ENCODE results near the gene CELF6.

Gene CELF6

GRCh38 chr15:72358650-72359171 is 38.8 kb upstream of the CELF6 start:
- Histone ChIP-seq H3K4me1 (ENCODE audit: control insufficient read depth, low read depth, low read length) (no peaks in the 10 kb centered on the region), H2BK15ac (replicated peaks; ENCODE audit: low read depth) (no peak overlapping the region), H3K9ac (ENCODE audit: low read length) (no peak overlapping the region), H3K27ac (ENCODE audit: low read depth, low read length) (no peak overlapping the region), H3K23ac (ENCODE audit: low read length) (no peak overlapping the region), H3K4me3 (ENCODE audit: low read length) (no peak overlapping the region), H3K4me2 (ENCODE audit: low read length) (no peak overlapping the region), H2BK5ac (ENCODE audit: low read length) (no peak overlapping the region), H4K5ac (ENCODE audit: low read length) (no peak overlapping the region), H3K36me3 (ENCODE audit: control insufficient read depth, insufficient read depth, low read length) (no peaks in the 10 kb centered on the region), H2AK5ac (ENCODE audit: low read length) (no peak overlapping the region), H3K27me3 (ENCODE audit: insufficient read depth, low read length, poor library complexity) (no peaks in the 10 kb centered on the region), H2BK120ac (ENCODE audit: low read depth, low read length) (no peak overlapping the region), H3K79me2 (ENCODE audit: control insufficient read depth, insufficient read depth, low read length) (no peaks in the 10 kb centered on the region), H3K56ac (ENCODE audit: low read length) (no peak overlapping the region), H3K4ac (ENCODE audit: low read depth, low read length) (no peak overlapping the region), H3K79me1 (ENCODE audit: low read length) (peaks cover 12% of the 10 kb centered on the region), H3K18ac (ENCODE audit: low read length) (no peak overlapping the region), H4K8ac (ENCODE audit: low read depth, low read length) (no peak overlapping the region)
- WGBS (ENCODE audit: extremely low coverage, insufficient coverage, low lambda C conversion rate) = no CpG with 5 or more reads among the region's 7 CpGs
- DNase-seq = no peak

- Histone ChIP-seq H4K5ac (ENCODE audit: low read length) (no peak overlapping the region), H3K36me3 (ENCODE audit: control insufficient read depth, insufficient read depth, low read length) (no peaks in the 10 kb centered on the region), H3K79me1 (ENCODE audit: low read length) (peaks cover 10% of the 10 kb centered on the region), H3K23ac (ENCODE audit: low read length) (no peak overlapping the region), H3K79me2 (ENCODE audit: control insufficient read depth, insufficient read depth, low read length) (no peaks in the 10 kb centered on the region), H3K4me3 (ENCODE audit: low read length) (no peak overlapping the region), H3K27me3 (ENCODE audit: insufficient read depth, low read length, poor library complexity) (no peaks in the 10 kb centered on the region), H2BK120ac (ENCODE audit: low read depth, low read length) (no peak overlapping the region), H3K27ac (ENCODE audit: low read depth, low read length) (no peak overlapping the region), H2BK15ac (replicated peaks; ENCODE audit: low read depth) (no peak overlapping the region), H3K4me1 (ENCODE audit: control insufficient read depth, low read depth, low read length) (no peaks in the 10 kb centered on the region), H4K8ac (ENCODE audit: low read depth, low read length) (no peak overlapping the region), H3K56ac (ENCODE audit: low read length) (no peak overlapping the region), H3K4me2 (ENCODE audit: low read length) (no peak overlapping the region), H3K18ac (ENCODE audit: low read length) (no peak overlapping the region), H2BK5ac (ENCODE audit: low read length) (no peak overlapping the region), H3K9ac (ENCODE audit: low read length) (no peak overlapping the region), H3K4ac (ENCODE audit: low read depth, low read length) (no peak overlapping the region), H2AK5ac (ENCODE audit: low read length) (no peak overlapping the region)
- no CpG with 5 or more reads among the region's 3 CpGs for WGBS (ENCODE audit: extremely low coverage, insufficient coverage, low lambda C conversion rate)
- no peak for DNase-seq
Measured at GRCh38 chr15:72358121-72358520, 38.2 kb upstream of the CELF6 start.

GRCh38 chr15:72354496-72354895 is 34.5 kb upstream of the CELF6 start:
- Histone ChIP-seq H3K79me1 (ENCODE audit: low read length) (peaks cover 8% of the 10 kb centered on the region), H3K27ac (ENCODE audit: low read depth, low read length) (no peak overlapping the region), H3K36me3 (ENCODE audit: control insufficient read depth, insufficient read depth, low read length) (no peaks in the 10 kb centered on the region), H2BK15ac (replicated peaks; ENCODE audit: low read depth) (no peak overlapping the region), H3K4ac (ENCODE audit: low read depth, low read length) (no peak overlapping the region), H4K5ac (ENCODE audit: low read length) (no peak overlapping the region), H3K9ac (ENCODE audit: low read length) (no peak overlapping the region), H3K4me1 (ENCODE audit: control insufficient read depth, low read depth, low read length) (no peaks in the 10 kb centered on the region), H3K18ac (ENCODE audit: low read length) (no peak overlapping the region), H2BK5ac (ENCODE audit: low read length) (no peak overlapping the region), H3K27me3 (ENCODE audit: insufficient read depth, low read length, poor library complexity) (no peaks in the 10 kb centered on the region), H3K56ac (ENCODE audit: low read length) (no peak overlapping the region), H2AK5ac (ENCODE audit: low read length) (no peak overlapping the region), H3K4me3 (ENCODE audit: low read length) (no peak overlapping the region), H3K23ac (ENCODE audit: low read length) (no peak overlapping the region), H3K79me2 (ENCODE audit: control insufficient read depth, insufficient read depth, low read length) (no peaks in the 10 kb centered on the region), H4K8ac (ENCODE audit: low read depth, low read length) (no peak overlapping the region), H2BK120ac (ENCODE audit: low read depth, low read length) (no peak overlapping the region), H3K4me2 (ENCODE audit: low read length) (no peak overlapping the region)
- no peak for DNase-seq
- no CpG with 5 or more reads among the region's 1 CpG for WGBS (ENCODE audit: extremely low coverage, insufficient coverage, low lambda C conversion rate)

- Histone ChIP-seq H3K4me1 (ENCODE audit: control insufficient read depth, low read depth, low read length) (no peaks in the 10 kb centered on the region), H4K8ac (ENCODE audit: low read depth, low read length) (no peak overlapping the region), H3K4me2 (ENCODE audit: low read length) (no peak overlapping the region), H2BK15ac (replicated peaks; ENCODE audit: low read depth) (no peak overlapping the region), H3K56ac (ENCODE audit: low read length) (no peak overlapping the region), H3K9ac (ENCODE audit: low read length) (no peak overlapping the region), H3K4me3 (ENCODE audit: low read length) (no peak overlapping the region), H3K27me3 (ENCODE audit: insufficient read depth, low read length, poor library complexity) (no peaks in the 10 kb centered on the region), H3K23ac (ENCODE audit: low read length) (no peak overlapping the region), H4K5ac (ENCODE audit: low read length) (no peak overlapping the region), H3K36me3 (ENCODE audit: control insufficient read depth, insufficient read depth, low read length) (peaks cover 3% of the 10 kb centered on the region), H2AK5ac (ENCODE audit: low read length) (no peak overlapping the region), H3K79me2 (ENCODE audit: control insufficient read depth, insufficient read depth, low read length) (no peaks in the 10 kb centered on the region), H3K79me1 (ENCODE audit: low read length) (peaks cover 4% of the 10 kb centered on the region), H2BK5ac (ENCODE audit: low read length) (no peak overlapping the region), H3K4ac (ENCODE audit: low read depth, low read length) (no peak overlapping the region), H2BK120ac (ENCODE audit: low read depth, low read length) (no peak overlapping the region), H3K18ac (ENCODE audit: low read length) (no peak overlapping the region), H3K27ac (ENCODE audit: low read depth, low read length) (no peak overlapping the region)
- no CpG with 5 or more reads among the region's 2 CpGs for WGBS (ENCODE audit: extremely low coverage, insufficient coverage, low lambda C conversion rate)
- DNase-seq = no peak
Measured at GRCh38 chr15:72353266-72353665, 33.3 kb upstream of the CELF6 start.

- Histone ChIP-seq H3K79me1 (ENCODE audit: low read length) (no peaks in the 10 kb centered on the region), H3K4me2 (ENCODE audit: low read length) (no peak overlapping the region), H3K23ac (ENCODE audit: low read length) (no peak overlapping the region), H3K36me3 (ENCODE audit: control insufficient read depth, insufficient read depth, low read length) (peaks cover 3% of the 10 kb centered on the region), H3K18ac (ENCODE audit: low read length) (no peak overlapping the region), H3K79me2 (ENCODE audit: control insufficient read depth, insufficient read depth, low read length) (no peaks in the 10 kb centered on the region), H4K8ac (ENCODE audit: low read depth, low read length) (no peak overlapping the region), H2BK15ac (replicated peaks; ENCODE audit: low read depth) (no peak overlapping the region), H3K27ac (ENCODE audit: low read depth, low read length) (no peak overlapping the region), H2BK5ac (ENCODE audit: low read length) (no peak overlapping the region), H2BK120ac (ENCODE audit: low read depth, low read length) (no peak overlapping the region), H3K9ac (ENCODE audit: low read length) (no peak overlapping the region), H3K27me3 (ENCODE audit: insufficient read depth, low read length, poor library complexity) (no peaks in the 10 kb centered on the region), H4K5ac (ENCODE audit: low read length) (no peak overlapping the region), H3K4ac (ENCODE audit: low read depth, low read length) (no peak overlapping the region), H3K4me1 (ENCODE audit: control insufficient read depth, low read depth, low read length) (peaks cover 2% of the 10 kb centered on the region), H2AK5ac (ENCODE audit: low read length) (no peak overlapping the region), H3K4me3 (ENCODE audit: low read length) (no peak overlapping the region), H3K56ac (ENCODE audit: low read length) (no peak overlapping the region)
- no peak for DNase-seq
- no CpG with 5 or more reads among the region's 3 CpGs for WGBS (ENCODE audit: extremely low coverage, insufficient coverage, low lambda C conversion rate)
Measured at GRCh38 chr15:72345806-72346205, 25.8 kb upstream of the CELF6 start.

GRCh38 chr15:72345280-72345679 is 25.3 kb upstream of the CELF6 start:
- H3K4me3 ChIP-seq (ENCODE audit: low read length) = no peak overlapping the region
- WGBS (ENCODE audit: extremely low coverage, insufficient coverage, low lambda C conversion rate) = no CpG with 5 or more reads among the region's 7 CpGs

More at GRCh38 chr15:72345280-72345679, 25.3 kb upstream of the CELF6 start:
- H3K4me1 ChIP-seq (ENCODE audit: control insufficient read depth, low read depth, low read length) = peaks cover 2% of the 10 kb centered on the region
- H3K79me1 ChIP-seq (ENCODE audit: low read length) = no peaks in the 10 kb centered on the region
- H3K27me3 ChIP-seq (ENCODE audit: insufficient read depth, low read length, poor library complexity) = no peaks in the 10 kb centered on the region
- H3K27ac ChIP-seq (ENCODE audit: low read depth, low read length) = no peak overlapping the region
- H2BK15ac ChIP-seq (replicated peaks; ENCODE audit: low read depth) = no peak overlapping the region
- no peak overlapping the region for H3K4me2 ChIP-seq (ENCODE audit: low read length)
- no peak overlapping the region for H3K9ac ChIP-seq (ENCODE audit: low read length)
- H3K36me3 ChIP-seq (ENCODE audit: control insufficient read depth, insufficient read depth, low read length) = peaks cover 3% of the 10 kb centered on the region
- no peaks in the 10 kb centered on the region for H3K79me2 ChIP-seq (ENCODE audit: control insufficient read depth, insufficient read depth, low read length)
- H2BK120ac ChIP-seq (ENCODE audit: low read depth, low read length) = no peak overlapping the region
- no peak overlapping the region for H4K8ac ChIP-seq (ENCODE audit: low read depth, low read length)
- no peak overlapping the region for H3K18ac ChIP-seq (ENCODE audit: low read length)
- no peak overlapping the region for H3K4ac ChIP-seq (ENCODE audit: low read depth, low read length)
- no peak overlapping the region for H3K23ac ChIP-seq (ENCODE audit: low read length)
- H3K56ac ChIP-seq (ENCODE audit: low read length) = no peak overlapping the region
- DNase-seq = no peak
- H4K5ac ChIP-seq (ENCODE audit: low read length) = no peak overlapping the region
- H2AK5ac ChIP-seq (ENCODE audit: low read length) = no peak overlapping the region
- H2BK5ac ChIP-seq (ENCODE audit: low read length) = no peak overlapping the region

Data from mesendoderm (in vitro differentiated cells).